Ascending aorta (tissue), 2 donors: ENCODE data around the gene SLC43A2. TPM values are rescaled to one million over a fixed set of nuclear protein-coding genes. Genes with fewer than 3 reads are reported as not detected.
"Not testable (repeated sequence)": the region's sequence is repeated elsewhere in the genome, so short reads cannot be mapped to it uniquely, and the experiment has no call there.

ENCODE experiments used
- DNase-seq, 2 donors: peaks; one replicate each; pipeline ENCODE4 v3.0.0-alpha.2; 2019; ENCODE audit warnings: low spot score in 2 of 2
- H3K27ac ChIP-seq, 2 donors: fragments of 200-600 bp; sonication (generic); one replicate each; pipeline ENCODE4 v1.5.1; 2016 to 2017; ENCODE audit warnings: mild to moderate bottlenecking in 1 of 2
- H3K27me3 ChIP-seq: fragments of 200-600 bp; sonication (generic); one replicate; pipeline ENCODE4 v1.5.1; 2017
- H3K36me3 ChIP-seq, 2 donors: fragments of 200-600 bp; sonication (generic); one replicate each; pipeline ENCODE4 v1.5.1; 2016
- H3K4me1 ChIP-seq, 2 donors: fragments of 200-600 bp; sonication (generic); one replicate each; pipeline ENCODE4 v1.5.1; 2016 to 2017; ENCODE audit warnings: mild to moderate bottlenecking in 1 of 2
- H3K4me3 ChIP-seq, 2 donors: fragments of 200-600 bp; sonication (generic); one replicate each; pipeline ENCODE4 v1.5.1; 2016 to 2017; ENCODE audit warnings: mild to moderate bottlenecking in 1 of 2
- H3K9me3 ChIP-seq, 2 donors: fragments of 200-600 bp; sonication (generic); one replicate each; pipeline ENCODE4 v1.5.1; 2016
- CTCF ChIP-seq, 3 experiments: fragments of 200-600 bp in 2 of 3; fragments of 450-650 bp in 1 of 3; sonication (generic) in 2 of 3; IDR thresholded peaks; one replicate each; pipeline ENCODE4 v1.5.1; 2016 to 2019; ENCODE audit warnings: antibody characterized with exemption in 3 of 3, mild to moderate bottlenecking in 1 of 3, moderate library complexity in 1 of 3
- intact Hi-C: fragments of 100-400 bp; cut with DNase I; formaldehyde crosslinking; loops from one replicate; pipeline ENCODE4 v1.15.1; 2023
- total RNA-seq: library from RNA; depleted of rRNA; stranded (reverse); fragments of >200 nt; gene quantifications from one replicate; pipeline ENCODE4 v1.1.0, GENCODE V29; 2016

SLC43A2 gene
- total RNA-seq, 1 donor from 2014 or later = 27.6 TPM

DNA sequence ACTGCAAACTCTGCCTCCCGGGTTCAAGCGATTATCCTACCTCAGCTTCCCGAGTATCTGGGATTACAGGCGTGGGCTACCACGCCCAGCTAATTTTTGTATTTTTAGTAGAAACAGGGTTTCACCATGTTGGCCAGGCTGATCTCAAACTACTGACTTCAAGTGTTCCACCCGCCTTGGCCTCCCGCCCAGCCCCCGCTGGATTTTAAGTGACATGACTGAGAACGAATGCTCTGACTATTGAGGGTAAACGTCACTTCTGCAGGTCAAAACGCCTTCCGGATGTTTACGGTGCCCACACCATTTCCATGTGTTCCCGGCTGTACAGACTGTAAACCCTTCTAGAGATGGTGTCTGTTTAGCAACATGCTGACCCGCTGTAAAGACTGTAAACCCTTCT lies 88.8 kb downstream of the SLC43A2 start:
- Histone ChIP-seq H3K4me3 (no peak overlapping the region), H3K9me3 (no peaks in the 10 kb centered on the region), H3K36me3 (peaks cover 72 to 75% of the 10 kb centered on the region in 2 donors), H3K4me1 (no peaks in the 10 kb centered on the region), H3K27ac (no peak overlapping the region), H3K27me3 (no peaks in the 10 kb centered on the region)
- DNase-seq = no peak
- intact Hi-C loops = no loop called here
- no peak for TF ChIP-seq CTCF (IDR thresholded peaks at IDR 0.05)

DNA sequence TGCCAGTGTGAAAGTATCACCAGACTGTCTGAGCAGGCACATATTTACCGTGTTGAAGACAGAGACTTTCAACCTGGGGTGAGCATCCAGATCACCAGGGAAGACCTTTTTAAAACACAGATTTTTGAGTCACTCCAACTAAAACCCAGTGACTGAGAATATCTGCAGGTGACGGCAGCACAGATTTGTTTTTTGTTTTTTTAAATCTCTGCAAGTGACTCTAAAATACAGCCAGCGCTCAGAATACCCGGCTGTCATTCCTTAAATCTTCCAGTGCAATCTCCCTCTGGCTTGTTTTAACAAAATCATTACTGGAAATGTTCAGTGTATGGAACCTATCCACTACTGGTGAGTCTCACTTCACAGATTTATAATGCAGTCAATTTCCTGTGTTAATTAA lies 92.9 kb downstream of the SLC43A2 start:
- H3K36me3 ChIP-seq = peaks cover 80 to 92% of the 10 kb centered on the region in 2 donors
- H3K4me3 ChIP-seq = no peak overlapping the region
- no peak overlapping the region for H3K27ac ChIP-seq
- intact Hi-C loops = no loop called here
- H3K9me3 ChIP-seq = no peaks in the 10 kb centered on the region
- H3K27me3 ChIP-seq = no peaks in the 10 kb centered on the region
- DNase-seq = no peak
- H3K4me1 ChIP-seq = no peaks in the 10 kb centered on the region
- TF ChIP-seq CTCF (IDR thresholded peaks at IDR 0.05) = no peak

DNA sequence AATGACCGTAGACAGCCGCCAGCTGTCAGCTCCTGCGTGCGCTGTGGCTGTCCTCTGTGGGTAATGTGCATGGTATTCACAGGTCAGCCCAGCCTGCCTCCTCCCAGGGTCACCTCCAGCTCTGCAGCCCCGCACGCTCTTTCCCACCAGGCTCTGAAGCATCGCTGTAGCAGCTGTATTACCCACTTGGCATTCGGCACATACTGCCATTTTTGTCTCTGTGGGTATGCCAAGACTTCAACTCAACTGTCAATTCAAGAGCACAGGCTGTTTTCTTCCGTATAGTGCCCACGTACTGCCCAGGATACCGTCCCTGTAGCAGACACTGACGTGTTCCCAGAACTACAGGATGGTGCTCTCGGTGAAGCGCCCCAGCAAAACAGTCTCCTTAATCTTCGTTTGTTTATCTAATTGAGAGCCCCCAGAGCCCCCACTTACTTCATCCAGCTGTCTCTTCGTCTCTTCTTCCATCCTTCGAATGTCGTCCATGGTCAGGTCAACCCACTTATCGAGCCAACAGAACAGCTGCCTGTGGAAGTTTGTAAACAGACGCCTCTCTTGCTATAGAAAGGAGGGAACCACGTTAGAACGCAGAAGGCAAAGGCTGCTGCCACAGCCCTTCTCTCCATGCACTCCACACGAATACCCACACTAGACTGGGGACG lies 94.8 kb downstream of the SLC43A2 start:
- Histone ChIP-seq H3K27ac (no peak overlapping the region), H3K27me3 (no peaks in the 10 kb centered on the region), H3K4me3 (no peak overlapping the region), H3K9me3 (no peaks in the 10 kb centered on the region), H3K36me3 (peaks cover 82 to 87% of the 10 kb centered on the region in 2 donors), H3K4me1 (no peaks in the 10 kb centered on the region)
- TF ChIP-seq CTCF (IDR thresholded peaks at IDR 0.05) = no peak
- intact Hi-C loops = no loop called here
- DNase-seq = no peak

GRCh38 chr17:1532836-1533602 lies 95.6 kb downstream of the SLC43A2 start:
- Histone ChIP-seq H3K4me1 (no peaks in the 10 kb centered on the region), H3K27me3 (no peaks in the 10 kb centered on the region), H3K9me3 (no peaks in the 10 kb centered on the region), H3K27ac (no peak overlapping the region), H3K36me3 (peaks cover 75 to 79% of the 10 kb centered on the region in 2 donors), H3K4me3 (no peak overlapping the region)
- TF ChIP-seq CTCF (IDR thresholded peaks at IDR 0.05) = no peak
- intact Hi-C loops = no loop called here
- DNase-seq = no peak

GRCh38 chr17:1529863-1530262 lies 98.8 kb downstream of the SLC43A2 start:
- no peak for TF ChIP-seq CTCF (IDR thresholded peaks at IDR 0.05)
- H3K27ac ChIP-seq = no peak overlapping the region
- no peaks in the 10 kb centered on the region for H3K4me1 ChIP-seq
- DNase-seq = no peak
- H3K4me3 ChIP-seq = no peak overlapping the region
- no peaks in the 10 kb centered on the region for H3K27me3 ChIP-seq
- H3K36me3 ChIP-seq = peaks cover 53 to 73% of the 10 kb centered on the region in 2 donors
- no peaks in the 10 kb centered on the region for H3K9me3 ChIP-seq
- intact Hi-C loops = no loop called here

DNA sequence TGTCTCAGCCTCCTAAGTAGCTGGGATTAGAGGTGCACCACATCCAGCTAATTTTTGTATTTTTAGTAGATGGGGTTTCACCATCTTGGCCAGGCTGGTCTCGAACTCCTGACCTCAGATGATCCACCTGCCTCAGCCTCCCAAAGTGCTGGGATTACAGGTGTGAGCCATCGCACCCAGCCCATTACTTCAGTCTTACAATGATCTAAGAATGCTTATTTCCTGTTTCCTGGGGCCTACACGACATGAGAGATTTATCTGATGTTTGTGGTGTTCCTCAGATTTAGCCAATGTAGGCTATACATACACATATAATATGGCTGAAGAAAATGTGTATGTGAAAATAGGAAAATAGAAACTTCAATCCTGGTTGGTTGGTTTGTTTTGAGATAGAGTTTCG lies 101.8 kb downstream of the SLC43A2 start:
- peaks cover 24 to 47% of the 10 kb centered on the region in 2 donors for H3K36me3 ChIP-seq
- DNase-seq = not testable (repeated sequence)

More for the DNA sequence above, 101.8 kb downstream of the SLC43A2 start:
- H3K27ac ChIP-seq, H3K27me3 ChIP-seq, H3K4me1 ChIP-seq, intact Hi-C loops, H3K4me3 ChIP-seq, H3K9me3 ChIP-seq: not testable (repeated sequence)
